Lower leg skin (tissue), 4 donors: Measurements from ENCODE around the gene ERC2. TPM values are rescaled to one million over a fixed set of nuclear protein-coding genes. Genes with fewer than 3 reads are reported as not detected.

Experiments
- DNase-seq, 2 donors: peaks; one replicate each; pipeline ENCODE4 v3.0.0-alpha.2; 2019; ENCODE audit warnings: low spot score in 2 of 2
- H3K4me3 ChIP-seq: fragments of 200-600 bp; sonication (generic); 2 replicates; pipeline ENCODE4 v1.5.1; 2017; ENCODE audit warnings: mild to moderate bottlenecking, low read depth; ENCODE audit not compliant: poor library complexity, severe bottlenecking
- POLR2A ChIP-seq, 2 donors: fragments of 450-650 bp; IDR thresholded peaks; one replicate each; pipeline ENCODE4 v1.6.1; 2016 to 2017; ENCODE audit warnings: antibody characterized with exemption in 2 of 2, mild to moderate bottlenecking in 1 of 2, moderate library complexity in 1 of 2
- WGBS, 2 donors: methylation state at CpG; one replicate each; pipeline ENCODE4 v1.1.5; 2018; 5-methylcytosine and 5-hydroxymethylcytosine counted together
- intact Hi-C: fragments of 100-400 bp; cut with DNase I; formaldehyde crosslinking; loops from one replicate; pipeline ENCODE4 v1.15.0; 2023; ENCODE audit warnings: low total_unique reads
- total RNA-seq, 4 donors: library from RNA; depleted of rRNA; stranded (reverse); fragments of >200 nt; gene quantifications; one replicate each; pipeline ENCODE4 v1.1.0, GENCODE V29; 2016
- TF ChIP-seq, protein P1 (sequence below), 3 donors: fragments of 450-650 bp; IDR thresholded peaks; one replicate each; pipeline ENCODE4 v1.5.1; 2016; ENCODE audit warnings: antibody characterized with exemption in 3 of 3, mild to moderate bottlenecking in 3 of 3, moderate library complexity in 2 of 3

ERC2 gene
- total RNA-seq, 4 donors from 2014 or later, result 0.23 to 1.3 (median 0.42) TPM; not detected in 1

DNA sequence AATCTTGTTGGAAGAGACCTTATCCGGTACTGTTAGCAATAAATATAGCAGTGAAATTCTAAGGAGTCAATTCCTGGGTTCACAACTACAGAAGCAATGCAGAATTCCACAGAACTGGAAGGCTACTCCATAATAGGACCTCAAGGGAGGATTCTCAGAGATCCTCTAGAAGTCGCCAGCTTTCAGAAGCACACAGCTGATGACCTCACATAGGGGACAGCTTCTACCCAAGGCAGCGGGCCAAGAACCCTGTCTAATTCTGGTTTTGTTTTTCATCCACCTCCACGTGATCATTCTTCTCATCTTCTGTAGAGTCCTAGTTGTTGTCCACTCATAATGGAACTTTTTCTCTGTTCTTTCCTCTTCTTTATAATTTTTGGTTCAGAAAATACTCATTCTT is 99.4 kb downstream of the ERC2 start:
- no peak for DNase-seq
- intact Hi-C loops, result no loop called here
- no peak overlapping the region for H3K4me3 ChIP-seq
- TF ChIP-seq, protein P1, sequence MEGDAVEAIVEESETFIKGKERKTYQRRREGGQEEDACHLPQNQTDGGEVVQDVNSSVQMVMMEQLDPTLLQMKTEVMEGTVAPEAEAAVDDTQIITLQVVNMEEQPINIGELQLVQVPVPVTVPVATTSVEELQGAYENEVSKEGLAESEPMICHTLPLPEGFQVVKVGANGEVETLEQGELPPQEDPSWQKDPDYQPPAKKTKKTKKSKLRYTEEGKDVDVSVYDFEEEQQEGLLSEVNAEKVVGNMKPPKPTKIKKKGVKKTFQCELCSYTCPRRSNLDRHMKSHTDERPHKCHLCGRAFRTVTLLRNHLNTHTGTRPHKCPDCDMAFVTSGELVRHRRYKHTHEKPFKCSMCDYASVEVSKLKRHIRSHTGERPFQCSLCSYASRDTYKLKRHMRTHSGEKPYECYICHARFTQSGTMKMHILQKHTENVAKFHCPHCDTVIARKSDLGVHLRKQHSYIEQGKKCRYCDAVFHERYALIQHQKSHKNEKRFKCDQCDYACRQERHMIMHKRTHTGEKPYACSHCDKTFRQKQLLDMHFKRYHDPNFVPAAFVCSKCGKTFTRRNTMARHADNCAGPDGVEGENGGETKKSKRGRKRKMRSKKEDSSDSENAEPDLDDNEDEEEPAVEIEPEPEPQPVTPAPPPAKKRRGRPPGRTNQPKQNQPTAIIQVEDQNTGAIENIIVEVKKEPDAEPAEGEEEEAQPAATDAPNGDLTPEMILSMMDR (IDR thresholded peaks at IDR 0.05), result no peak
- no peak for TF ChIP-seq POLR2A (IDR thresholded peaks at IDR 0.05)
- WGBS, 2 donors, result 71 to 73% methylated on average over 4 of the region's 4 CpGs

- no peak for TF ChIP-seq POLR2A (IDR thresholded peaks at IDR 0.05)
- TF ChIP-seq, protein P1 (IDR thresholded peaks at IDR 0.05), result no peak
- 69 to 71% methylated on average over 4 of the region's 4 CpGs for whole genome bisulfite sequencing, 2 donors
- DNase-seq, result no peak
- H3K4me3 ChIP-seq, result no peak overlapping the region
- intact Hi-C loops, result no loop called here
Measured at GRCh38 chr3:56366641-56367162, 101.6 kb downstream of the ERC2 start.

DNA sequence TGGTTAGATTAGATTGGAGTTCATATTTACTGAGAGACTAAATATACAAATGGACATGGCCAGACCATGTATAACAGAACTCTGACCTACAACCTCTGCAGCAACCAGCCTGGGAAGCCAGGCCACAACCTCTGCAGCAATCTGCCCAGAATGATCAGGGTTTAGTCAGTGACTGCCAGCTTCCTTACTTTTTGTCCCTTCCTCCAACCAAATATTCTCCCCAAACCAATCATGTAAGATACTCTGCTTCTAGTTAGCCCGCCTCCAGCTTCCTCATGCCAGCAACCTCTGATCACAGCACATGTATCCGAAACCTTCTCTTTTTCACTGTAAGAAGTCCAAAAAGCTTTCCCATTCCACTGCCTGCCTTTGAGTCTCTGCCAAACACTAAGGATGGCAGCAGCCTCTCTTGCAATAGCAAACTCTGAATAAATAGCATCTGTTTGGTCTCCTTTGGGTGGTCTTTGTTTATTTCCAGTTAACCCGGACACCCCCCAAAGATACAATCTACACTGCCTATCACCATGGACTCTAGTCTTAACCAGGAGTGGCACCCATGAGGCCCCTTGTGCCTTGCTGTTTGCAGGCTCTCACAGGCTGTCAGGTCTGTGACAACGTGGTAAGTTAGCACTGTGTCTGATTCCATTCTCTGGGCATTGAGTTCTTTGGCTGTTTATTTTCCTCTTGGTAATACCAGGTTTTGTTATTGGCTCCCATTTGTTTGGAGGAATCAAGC is 102.2 kb downstream of the ERC2 start:
- no peak for TF ChIP-seq POLR2A (IDR thresholded peaks at IDR 0.05)
- TF ChIP-seq, protein P1 (IDR thresholded peaks at IDR 0.05), result no peak
- DNase-seq, result no peak
- intact Hi-C loops, result no loop called here
- 64 to 66% methylated on average over 4 of the region's 4 CpGs for WGBS, 2 donors
- H3K4me3 ChIP-seq, result no peak overlapping the region

- TF ChIP-seq, protein P1 (IDR thresholded peaks at IDR 0.05), result no peak
- no peak for TF ChIP-seq POLR2A (IDR thresholded peaks at IDR 0.05)
- intact Hi-C loops, result no loop called here
- no peak overlapping the region for H3K4me3 ChIP-seq
- DNase-seq, result no peak
- WGBS, 2 donors, result 85 to 90% methylated on average over 3 of the region's 3 CpGs
Measured at GRCh38 chr3:56364665-56365064, 103.6 kb downstream of the ERC2 start.

GRCh38 chr3:56363720-56364119 is 104.5 kb downstream of the ERC2 start:
- no peak for DNase-seq
- intact Hi-C loops, result no loop called here
- TF ChIP-seq, protein P1 (IDR thresholded peaks at IDR 0.05), result no peak
- TF ChIP-seq POLR2A (IDR thresholded peaks at IDR 0.05), result no peak
- whole genome bisulfite sequencing, 2 donors, result 78 to 86% methylated on average over 1 of the region's 1 CpG
- no peak overlapping the region for H3K4me3 ChIP-seq
